Activated CD8-positive, alpha-beta memory T cell treated with anti-CD3 and anti-CD28 coated beads, Interleukin-2, amount 50 U/mL, for 4 hours (primary cell): ENCODE data around the gene SOX13.

Source experiments
- DNase-seq: peaks from one replicate; pipeline ENCODE4 v3.0.0-alpha.2; 2020

Gene SOX13

GRCh38 chr1:204132718-204133117 lies 59.8 kb downstream of the SOX13 start:
- DNase-seq, result no peak

- DNase-seq, result no peak
Observed at GRCh38 chr1:204134103-204134502, 61.2 kb downstream of the SOX13 start.

- DNase-seq, result no peak
Observed at GRCh38 chr1:204136814-204137213, 63.9 kb downstream of the SOX13 start.

- no peak for DNase-seq
Observed at GRCh38 chr1:204139088-204139487, 66.2 kb downstream of the SOX13 start.

- no peak for DNase-seq
Observed at GRCh38 chr1:204139952-204140351, 67.0 kb downstream of the SOX13 start.

- no peak for DNase-seq
Observed at GRCh38 chr1:204141131-204141530, 68.2 kb downstream of the SOX13 start.

GRCh38 chr1:204142032-204142974 lies 69.4 kb downstream of the SOX13 start:
- DNase-seq, result no peak

GRCh38 chr1:204143276-204144041 lies 70.5 kb downstream of the SOX13 start:
- no peak for DNase-seq

GRCh38 chr1:204145033-204145504 lies 72.2 kb downstream of the SOX13 start:
- no peak for DNase-seq

GRCh38 chr1:204146309-204146708 lies 73.4 kb downstream of the SOX13 start:
- DNase-seq, result no peak

- no peak for DNase-seq
Observed at GRCh38 chr1:204146965-204147364, 74.0 kb downstream of the SOX13 start.

GRCh38 chr1:204147406-204148383 lies 74.8 kb downstream of the SOX13 start:
- no peak for DNase-seq

- no peak for DNase-seq
Observed at GRCh38 chr1:204149107-204149506, 76.2 kb downstream of the SOX13 start.

GRCh38 chr1:204149635-204150565 lies 77.0 kb downstream of the SOX13 start:
- DNase-seq, result no peak

- no peak for DNase-seq
Observed at GRCh38 chr1:204150702-204151551, 78.0 kb downstream of the SOX13 start.

GRCh38 chr1:204151552-204152309 lies 78.8 kb downstream of the SOX13 start, which contains the start of gene ETNK2:
Gene ETNK2 (minus strand): TSS chr1:204152044. CDS start chr1:204151852, 192 bp downstream.
- DNase-seq, result peak; percentile 65

GRCh38 chr1:204152310-204153044 lies 79.6 kb downstream of the SOX13 start:
- no peak for DNase-seq

- no peak for DNase-seq
Observed at GRCh38 chr1:204153667-204154066, 80.8 kb downstream of the SOX13 start.
